ENCODE results near the gene TMEM200A. TPM values are rescaled to one million over a fixed set of nuclear protein-coding genes. Genes with fewer than 3 reads are reported as not detected.

The TMEM200A gene
- polyA plus RNA-seq, 6 donors from 2014 or later, result 0.09 TPM; not detected in 5

GRCh38 chr6:130382872-130383490 lies 17.2 kb downstream of the TMEM200A start:
- DNase-seq (no peak), ATAC-seq (ENCODE audit: low read depth in 2 of 2) (no peak)
- no peaks in the 10 kb centered on the region for H3K9me3 Mint-ChIP-seq
- H3K36me3 Mint-ChIP-seq, result no peaks in the 10 kb centered on the region
- H3K4me1 Mint-ChIP-seq, result peaks cover 2 to 11% (median 7%) of the 10 kb centered on the region in 3 donors
- H3K27ac Mint-ChIP-seq, result no peak overlapping the region
- no peaks in the 10 kb centered on the region for H3K27me3 Mint-ChIP-seq
- H3K4me3 Mint-ChIP-seq, result peak overlapping the region in 1 of 8 donors; percentile 35

GRCh38 chr6:130385064-130385695 lies 19.4 kb downstream of the TMEM200A start:
- ATAC-seq (ENCODE audit: low read depth in 2 of 2), result no peak
- peaks cover 2 to 11% (median 7%) of the 10 kb centered on the region in 3 donors for H3K4me1 Mint-ChIP-seq
- no peak overlapping the region for H3K4me3 Mint-ChIP-seq

GRCh38 chr6:130389142-130389541 lies 23.3 kb downstream of the TMEM200A start:
- H3K27ac Mint-ChIP-seq, result no peak overlapping the region
- no peaks in the 10 kb centered on the region for H3K36me3 Mint-ChIP-seq
- H3K27me3 Mint-ChIP-seq, result no peaks in the 10 kb centered on the region
- ATAC-seq (ENCODE audit: low read depth in 2 of 2) (no peak), DNase-seq (no peak)
- H3K4me1 Mint-ChIP-seq, result no peaks in the 10 kb centered on the region
- H3K4me3 Mint-ChIP-seq, result no peak overlapping the region
- no peaks in the 10 kb centered on the region for H3K9me3 Mint-ChIP-seq

More at GRCh38 chr6:130385064-130385695, 19.4 kb downstream of the TMEM200A start:
- H3K27me3 Mint-ChIP-seq, result no peaks in the 10 kb centered on the region
- peak overlapping the region in 1 of 6 donors; percentile 14 for H3K27ac Mint-ChIP-seq
- no peaks in the 10 kb centered on the region for H3K9me3 Mint-ChIP-seq
- H3K36me3 Mint-ChIP-seq, result no peaks in the 10 kb centered on the region
- DNase-seq, result no peak

- ATAC-seq (ENCODE audit: low read depth in 2 of 2) (no peak), DNase-seq (no peak)
- Mint-ChIP-seq H3K4me1 (no peaks in the 10 kb centered on the region), H3K9me3 (no peaks in the 10 kb centered on the region), H3K27me3 (no peaks in the 10 kb centered on the region), H3K36me3 (no peaks in the 10 kb centered on the region), H3K4me3 (no peak overlapping the region), H3K27ac (peak overlapping the region in 1 of 6 donors; percentile 32)
Observed at GRCh38 chr6:130390890-130391289, 25.1 kb downstream of the TMEM200A start.

GRCh38 chr6:130393306-130393705 lies 27.5 kb downstream of the TMEM200A start:
- DNase-seq (no peak), ATAC-seq (ENCODE audit: low read depth in 2 of 2) (no peak)
- Mint-ChIP-seq H3K4me1 (peaks cover 0 to 9% (median 2%) of the 10 kb centered on the region in 3 donors), H3K4me3 (no peak overlapping the region), H3K27me3 (no peaks in the 10 kb centered on the region), H3K27ac (no peak overlapping the region), H3K36me3 (no peaks in the 10 kb centered on the region), H3K9me3 (peaks cover 0 to 1% (median 0%) of the 10 kb centered on the region in 7 donors)

- no peak for DNase-seq
- Mint-ChIP-seq H3K4me3 (no peak overlapping the region), H3K27me3 (no peaks in the 10 kb centered on the region), H3K9me3 (peaks cover 0 to 10% (median 0%) of the 10 kb centered on the region in 7 donors), H3K4me1 (peaks cover 0 to 9% (median 2%) of the 10 kb centered on the region in 3 donors), H3K36me3 (no peaks in the 10 kb centered on the region), H3K27ac (no peak overlapping the region)
- ATAC-seq (ENCODE audit: low read depth in 2 of 2), result no peak
Observed at GRCh38 chr6:130394246-130394645, 28.4 kb downstream of the TMEM200A start.

- no peak for ATAC-seq (ENCODE audit: low read depth in 2 of 2)
- Mint-ChIP-seq H3K4me3 (no peak overlapping the region), H3K9me3 (peaks cover 0 to 16% (median 3%) of the 10 kb centered on the region in 7 donors), H3K4me1 (peaks cover 0 to 9% (median 2%) of the 10 kb centered on the region in 3 donors), H3K36me3 (peaks cover 0 to 6% of the 10 kb centered on the region in 2 donors), H3K27ac (peak overlapping the region in 1 of 6 donors; percentile 57), H3K27me3 (no peaks in the 10 kb centered on the region)
- no peak for DNase-seq
Observed at GRCh38 chr6:130395164-130395563, 29.3 kb downstream of the TMEM200A start.

GRCh38 chr6:130396722-130397121 lies 30.9 kb downstream of the TMEM200A start:
- Mint-ChIP-seq H3K27me3 (no peaks in the 10 kb centered on the region), H3K9me3 (peaks cover 0 to 22% (median 4%) of the 10 kb centered on the region in 7 donors), H3K36me3 (peaks cover 0 to 6% of the 10 kb centered on the region in 2 donors), H3K4me3 (peak overlapping the region in 2 of 8 donors; percentile 9 to 69), H3K27ac (no peak overlapping the region), H3K4me1 (peaks cover 0 to 9% (median 2%) of the 10 kb centered on the region in 3 donors)
- ATAC-seq (ENCODE audit: low read depth in 2 of 2), result no peak
- DNase-seq, result no peak

- ATAC-seq (ENCODE audit: low read depth in 2 of 2) (no peak), DNase-seq (no peak)
- Mint-ChIP-seq H3K4me1 (no peaks in the 10 kb centered on the region), H3K36me3 (no peaks in the 10 kb centered on the region), H3K4me3 (no peak overlapping the region), H3K9me3 (peaks cover 0 to 2% (median 0%) of the 10 kb centered on the region in 7 donors), H3K27ac (no peak overlapping the region), H3K27me3 (no peaks in the 10 kb centered on the region)
Observed at GRCh38 chr6:130405549-130405948, 39.7 kb downstream of the TMEM200A start.

GRCh38 chr6:130407032-130407431 lies 41.2 kb downstream of the TMEM200A start:
- ATAC-seq (ENCODE audit: low read depth in 2 of 2), result no peak
- Mint-ChIP-seq H3K4me1 (no peaks in the 10 kb centered on the region), H3K4me3 (no peak overlapping the region), H3K36me3 (no peaks in the 10 kb centered on the region), H3K27me3 (peaks cover 0 to under 1% (median 0%) of the 10 kb centered on the region in 3 donors), H3K27ac (no peak overlapping the region), H3K9me3 (no peaks in the 10 kb centered on the region)
- DNase-seq, result no peak

GRCh38 chr6:130409418-130410100 lies 43.7 kb downstream of the TMEM200A start:
- peaks cover 0 to 5% of the 10 kb centered on the region in 2 donors for H3K36me3 Mint-ChIP-seq
- peaks cover 0 to 6% (median 0%) of the 10 kb centered on the region in 3 donors for H3K27me3 Mint-ChIP-seq
- ATAC-seq (ENCODE audit: low read depth in 2 of 2), result no peak
- H3K27ac Mint-ChIP-seq, result no peak overlapping the region
- DNase-seq, result no peak
- no peaks in the 10 kb centered on the region for H3K4me1 Mint-ChIP-seq
- H3K9me3 Mint-ChIP-seq, result peaks cover 0 to 7% (median 0%) of the 10 kb centered on the region in 7 donors
- H3K4me3 Mint-ChIP-seq, result no peak overlapping the region

- ATAC-seq (ENCODE audit: low read depth in 2 of 2), result no peak
Observed at GRCh38 chr6:130411481-130411880, 45.7 kb downstream of the TMEM200A start.

GRCh38 chr6:130412556-130413290 lies 46.9 kb downstream of the TMEM200A start:
- H3K27ac Mint-ChIP-seq, result no peak overlapping the region

More at GRCh38 chr6:130411481-130411880, 45.7 kb downstream of the TMEM200A start:
- Mint-ChIP-seq H3K4me3 (no peak overlapping the region), H3K4me1 (no peaks in the 10 kb centered on the region), H3K9me3 (peaks cover 0 to 7% (median 0%) of the 10 kb centered on the region in 7 donors), H3K36me3 (peaks cover 0 to 5% of the 10 kb centered on the region in 2 donors), H3K27ac (no peak overlapping the region), H3K27me3 (peaks cover 0 to 6% (median 0%) of the 10 kb centered on the region in 3 donors)
- no peak for DNase-seq

More at GRCh38 chr6:130412556-130413290, 46.9 kb downstream of the TMEM200A start:
- Mint-ChIP-seq H3K36me3 (peaks cover 0 to 5% of the 10 kb centered on the region in 2 donors), H3K4me1 (no peaks in the 10 kb centered on the region), H3K27me3 (peaks cover 0 to 6% (median 0%) of the 10 kb centered on the region in 3 donors), H3K4me3 (no peak overlapping the region), H3K9me3 (peaks cover 0 to 7% (median 0%) of the 10 kb centered on the region in 7 donors)
- no peak for ATAC-seq (ENCODE audit: low read depth in 2 of 2)
- DNase-seq, result no peak
